ENCODE data around the gene RBBP8. TPM values are rescaled to one million over a fixed set of nuclear protein-coding genes. Genes with fewer than 3 reads are reported as not detected.

The RBBP8 gene
- total and polyA plus RNA-seq, 4 donors, result 6.5 to 9.8 (median 7.4) TPM

DNA sequence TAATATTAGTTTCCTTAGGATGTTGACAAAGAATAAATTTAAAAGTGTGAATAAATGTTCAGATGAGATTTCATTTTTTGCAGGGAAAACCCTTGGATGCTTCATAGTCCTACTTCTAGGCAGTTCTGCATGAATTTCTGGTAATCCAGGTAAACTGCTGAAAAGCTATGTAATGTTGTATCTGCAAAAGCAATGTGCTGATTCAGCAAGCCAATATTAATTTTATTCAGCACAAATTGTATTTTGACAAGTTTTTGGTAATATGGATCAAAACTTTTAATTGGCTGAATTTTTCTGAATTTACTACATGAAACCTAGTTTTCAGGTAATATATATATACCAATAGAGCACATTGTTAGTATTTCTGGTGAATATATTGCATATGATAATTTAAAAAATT, 17.8 kb upstream of the RBBP8 start (continued):
- TF ChIP-seq RAD21 (IDR thresholded peaks at IDR 0.05) (no peak), YY1 (IDR thresholded peaks at IDR 0.05) (no peak), ATF3 (IDR thresholded peaks at IDR 0.05) (no peak), GABPA (IDR thresholded peaks at IDR 0.05 in 1 of 2, conservative IDR thresholded peaks at IDR 0.05 in 1 of 2) (no peak)

DNA sequence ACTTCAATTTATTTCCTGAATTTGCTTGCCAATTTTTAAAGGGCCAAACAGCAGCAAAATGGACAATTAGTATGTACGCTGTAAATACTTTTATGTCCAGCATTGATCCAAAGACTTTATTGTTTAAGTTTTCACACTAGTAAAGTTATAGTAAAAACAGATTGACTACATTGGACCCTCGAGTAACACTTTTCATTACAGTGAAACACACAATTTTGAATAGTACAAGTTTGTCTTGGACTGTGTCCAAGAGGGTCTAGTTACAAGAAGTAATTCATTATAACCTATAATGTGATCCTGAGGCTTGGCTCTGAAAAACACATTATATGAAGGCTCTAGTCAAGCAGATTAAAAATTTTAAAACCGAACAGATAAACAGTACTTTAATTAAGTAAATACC, 11.4 kb upstream of the RBBP8 start:
- 74% methylated on average over 3 of the region's 3 CpGs for WGBS
- DNase-seq (ENCODE audit: low spot score), result no peak
- H3K36me3 ChIP-seq (ENCODE audit: control insufficient read depth in 4 of 4, insufficient read depth in 3 of 4, low read depth in 1 of 4, low read length in 3 of 4), result no peaks in the 10 kb centered on the region
- H3K4me3 ChIP-seq (ENCODE audit: low read depth in 1 of 3, low read length in 3 of 3), result no peak overlapping the region
- no peaks in the 10 kb centered on the region for H3K27me3 ChIP-seq (ENCODE audit: control insufficient read depth in 4 of 4, insufficient read depth in 4 of 4, low read length in 3 of 4)
- no peaks in the 10 kb centered on the region for H3K9me3 ChIP-seq (ENCODE audit: control insufficient read depth in 4 of 4, low read length in 3 of 4)
- H3K27ac ChIP-seq (ENCODE audit: low read depth in 1 of 2, low read length in 2 of 2), result no peak overlapping the region
- TF ChIP-seq NR2F2 (IDR thresholded peaks at IDR 0.05) (no peak), YY1 (IDR thresholded peaks at IDR 0.05) (no peak), RXRA (IDR thresholded peaks at IDR 0.05) (no peak), GABPA (IDR thresholded peaks at IDR 0.05 in 1 of 2, conservative IDR thresholded peaks at IDR 0.05 in 1 of 2) (no peak), ATF3 (IDR thresholded peaks at IDR 0.05) (no peak), ZBTB33 (IDR thresholded peaks at IDR 0.05) (no peak), HNF4G (IDR thresholded peaks at IDR 0.05) (no peak), JUND (IDR thresholded peaks at IDR 0.05) (no peak), SP1 (IDR thresholded peaks at IDR 0.05) (no peak), HNF4A (conservative IDR thresholded peaks at IDR 0.05) (no peak), TAF1 (conservative IDR thresholded peaks at IDR 0.05) (no peak), EGR1 (IDR thresholded peaks at IDR 0.05; ENCODE audit: low read depth in 2 of 2) (no peak)
- TF ChIP-seq, protein P1, sequence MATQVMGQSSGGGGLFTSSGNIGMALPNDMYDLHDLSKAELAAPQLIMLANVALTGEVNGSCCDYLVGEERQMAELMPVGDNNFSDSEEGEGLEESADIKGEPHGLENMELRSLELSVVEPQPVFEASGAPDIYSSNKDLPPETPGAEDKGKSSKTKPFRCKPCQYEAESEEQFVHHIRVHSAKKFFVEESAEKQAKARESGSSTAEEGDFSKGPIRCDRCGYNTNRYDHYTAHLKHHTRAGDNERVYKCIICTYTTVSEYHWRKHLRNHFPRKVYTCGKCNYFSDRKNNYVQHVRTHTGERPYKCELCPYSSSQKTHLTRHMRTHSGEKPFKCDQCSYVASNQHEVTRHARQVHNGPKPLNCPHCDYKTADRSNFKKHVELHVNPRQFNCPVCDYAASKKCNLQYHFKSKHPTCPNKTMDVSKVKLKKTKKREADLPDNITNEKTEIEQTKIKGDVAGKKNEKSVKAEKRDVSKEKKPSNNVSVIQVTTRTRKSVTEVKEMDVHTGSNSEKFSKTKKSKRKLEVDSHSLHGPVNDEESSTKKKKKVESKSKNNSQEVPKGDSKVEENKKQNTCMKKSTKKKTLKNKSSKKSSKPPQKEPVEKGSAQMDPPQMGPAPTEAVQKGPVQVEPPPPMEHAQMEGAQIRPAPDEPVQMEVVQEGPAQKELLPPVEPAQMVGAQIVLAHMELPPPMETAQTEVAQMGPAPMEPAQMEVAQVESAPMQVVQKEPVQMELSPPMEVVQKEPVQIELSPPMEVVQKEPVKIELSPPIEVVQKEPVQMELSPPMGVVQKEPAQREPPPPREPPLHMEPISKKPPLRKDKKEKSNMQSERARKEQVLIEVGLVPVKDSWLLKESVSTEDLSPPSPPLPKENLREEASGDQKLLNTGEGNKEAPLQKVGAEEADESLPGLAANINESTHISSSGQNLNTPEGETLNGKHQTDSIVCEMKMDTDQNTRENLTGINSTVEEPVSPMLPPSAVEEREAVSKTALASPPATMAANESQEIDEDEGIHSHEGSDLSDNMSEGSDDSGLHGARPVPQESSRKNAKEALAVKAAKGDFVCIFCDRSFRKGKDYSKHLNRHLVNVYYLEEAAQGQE (IDR thresholded peaks at IDR 0.05), result no peak
- TF ChIP-seq, protein P2, sequence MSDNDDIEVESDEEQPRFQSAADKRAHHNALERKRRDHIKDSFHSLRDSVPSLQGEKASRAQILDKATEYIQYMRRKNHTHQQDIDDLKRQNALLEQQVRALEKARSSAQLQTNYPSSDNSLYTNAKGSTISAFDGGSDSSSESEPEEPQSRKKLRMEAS (IDR thresholded peaks at IDR 0.05), result no peak
- H3K4me1 ChIP-seq (ENCODE audit: control insufficient read depth in 4 of 4, insufficient read depth in 4 of 4, low read length in 3 of 4), result peaks cover 0 to 4% (median 2%) of the 10 kb centered on the region in 4 donors
- H3K9ac ChIP-seq (ENCODE audit: low read depth in 1 of 2, low read length in 2 of 2), result no peak overlapping the region

- TF ChIP-seq, protein P2 (IDR thresholded peaks at IDR 0.05), result no peak
- no peak for TF ChIP-seq CTCF (IDR thresholded peaks at IDR 0.05; ENCODE audit: low read depth, low read length, missing input control)
- no peak for TF ChIP-seq ATF3 (IDR thresholded peaks at IDR 0.05)
- TF ChIP-seq HNF4A (conservative IDR thresholded peaks at IDR 0.05), result no peak
- no peak for TF ChIP-seq FOXA2 (IDR thresholded peaks at IDR 0.05)
- TF ChIP-seq, protein P1 (IDR thresholded peaks at IDR 0.05), result no peak
- TF ChIP-seq TAF1 (conservative IDR thresholded peaks at IDR 0.05), result no peak
- no peak for TF ChIP-seq HNF4G (IDR thresholded peaks at IDR 0.05)
- TF ChIP-seq JUND (IDR thresholded peaks at IDR 0.05), result no peak
- no peak for TF ChIP-seq EGR1 (IDR thresholded peaks at IDR 0.05; ENCODE audit: low read depth in 2 of 2)
- H3K36me3 ChIP-seq (ENCODE audit: control insufficient read depth in 4 of 4, insufficient read depth in 3 of 4, low read depth in 1 of 4, low read length in 3 of 4), result no peaks in the 10 kb centered on the region
- WGBS, result 94% methylated on average over 2 of the region's 2 CpGs
- no peak for DNase-seq (ENCODE audit: low spot score)
- no peaks in the 10 kb centered on the region for H3K9me3 ChIP-seq (ENCODE audit: control insufficient read depth in 4 of 4, low read length in 3 of 4)
- no peaks in the 10 kb centered on the region for H3K27me3 ChIP-seq (ENCODE audit: control insufficient read depth in 4 of 4, insufficient read depth in 4 of 4, low read length in 3 of 4)
- peaks cover 0 to 4% (median 2%) of the 10 kb centered on the region in 4 donors for H3K4me1 ChIP-seq (ENCODE audit: control insufficient read depth in 4 of 4, insufficient read depth in 4 of 4, low read length in 3 of 4)
- no peak overlapping the region for H3K4me3 ChIP-seq (ENCODE audit: low read depth in 1 of 3, low read length in 3 of 3)
- no peak overlapping the region for H3K9ac ChIP-seq (ENCODE audit: low read depth in 1 of 2, low read length in 2 of 2)
- no peak overlapping the region for H3K27ac ChIP-seq (ENCODE audit: low read depth in 1 of 2, low read length in 2 of 2)
These were observed 8.5 kb upstream of the RBBP8 start for GRCh38 chr18:22924589-22924988.

Data from liver (tissue), 9 donors.